KMS-11 (cell line): ENCODE results near the gene CCR6.

Experiments
- H2AFZ ChIP-seq: fragments of 200-600 bp; sonication (generic); 2 replicates; pipeline ENCODE4 v1.6.1; 2016; ENCODE audit warnings: antibody characterized with exemption, mixed run types, low read depth
- H3K27ac ChIP-seq: fragments of 200-600 bp; sonication (generic); 2 replicates; pipeline ENCODE4 v1.6.1; 2016; ENCODE audit warnings: mild to moderate bottlenecking, mixed run types
- H3K27me3 ChIP-seq: fragments of 200-600 bp; sonication (generic); 2 replicates; pipeline ENCODE4 v1.6.1; 2017; ENCODE audit warnings: mild to moderate bottlenecking, low read depth, mixed run types, moderate library complexity; ENCODE audit not compliant: insufficient read depth
- H3K36me3 ChIP-seq: fragments of 200-600 bp; sonication (generic); 2 replicates; pipeline ENCODE4 v1.6.1; 2017; ENCODE audit warnings: mild to moderate bottlenecking, mixed run types; ENCODE audit not compliant: insufficient read depth
- H3K4me1 ChIP-seq: fragments of 200-600 bp; sonication (generic); 2 replicates; pipeline ENCODE4 v1.6.1; 2016; ENCODE audit warnings: mild to moderate bottlenecking, low read depth, mixed run types; ENCODE audit not compliant: poor library complexity, severe bottlenecking
- H3K4me2 ChIP-seq: fragments of 200-600 bp; sonication (generic); 2 replicates; pipeline ENCODE4 v1.7.0; 2016; ENCODE audit warnings: mild to moderate bottlenecking, mixed run types
- H3K4me3 ChIP-seq: fragments of 200-600 bp; sonication (generic); IDR thresholded peaks from 2 replicates; pipeline ENCODE4 v1.6.1; 2017; ENCODE audit warnings: low read depth, low read length, mixed read lengths; ENCODE audit not compliant: insufficient read depth
- H3K79me2 ChIP-seq: fragments of 200-600 bp; sonication (generic); 2 replicates; pipeline ENCODE4 v1.6.1; 2016; ENCODE audit warnings: low read depth, mixed run types; ENCODE audit not compliant: insufficient read depth
- H3K9ac ChIP-seq: fragments of 200-600 bp; sonication (generic); 2 replicates; pipeline ENCODE4 v1.6.1; 2016; ENCODE audit warnings: mild to moderate bottlenecking, mixed run types
- H4K20me1 ChIP-seq: fragments of 200-600 bp; sonication (generic); 2 replicates; pipeline ENCODE4 v1.6.1; 2016; ENCODE audit warnings: mild to moderate bottlenecking, mixed run types; ENCODE audit not compliant: insufficient read depth
- CTCF ChIP-seq: fragments of 200-600 bp; sonication (generic); conservative IDR thresholded peaks from 2 replicates; pipeline ENCODE4 v1.6.1; 2017; ENCODE audit warnings: low read depth, mild to moderate bottlenecking, antibody characterized with exemption, low read length, moderate library complexity, mixed read lengths

CCR6 gene

GRCh38 chr6:167118006-167118405 is 4.9 kb upstream of the CCR6 start:
- H2AFZ ChIP-seq: no peak overlapping the region
- no peak overlapping the region for H3K4me3 ChIP-seq
- no peak for TF ChIP-seq CTCF
- no peak overlapping the region for H3K4me2 ChIP-seq
- H3K9ac ChIP-seq: no peak overlapping the region
- no peaks in the 10 kb centered on the region for H4K20me1 ChIP-seq
- no peak overlapping the region for H3K27ac ChIP-seq
- H3K4me1 ChIP-seq: no peaks in the 10 kb centered on the region
- H3K79me2 ChIP-seq: no peaks in the 10 kb centered on the region
- no peaks in the 10 kb centered on the region for H3K36me3 ChIP-seq
- H3K27me3 ChIP-seq: no peaks in the 10 kb centered on the region

DNA sequence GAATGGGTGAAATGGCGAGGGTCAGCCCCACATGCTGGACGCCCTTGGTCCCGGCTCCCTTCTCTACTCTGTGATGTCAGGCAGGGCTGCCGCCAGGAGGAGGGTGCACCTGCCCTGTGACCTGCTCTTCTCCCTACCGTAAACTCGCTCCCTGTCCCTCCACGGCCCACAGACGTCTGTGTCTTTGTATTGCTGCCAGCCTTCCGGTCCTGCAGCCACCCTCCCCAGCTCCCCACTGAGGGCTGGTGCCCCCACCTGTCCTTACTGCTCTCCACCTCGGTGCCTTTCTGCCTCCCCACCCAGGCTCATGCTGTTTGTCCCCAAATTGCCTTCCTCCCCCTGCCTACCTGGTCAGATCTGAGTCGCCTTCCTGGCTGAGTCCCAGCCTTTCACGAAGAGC is 4.1 kb upstream of the CCR6 start:
- Histone ChIP-seq H3K4me2 (no peak overlapping the region), H3K4me3 (no peak overlapping the region), H3K79me2 (no peaks in the 10 kb centered on the region), H4K20me1 (no peaks in the 10 kb centered on the region), H3K27ac (no peak overlapping the region), H2AFZ (no peak overlapping the region), H3K27me3 (no peaks in the 10 kb centered on the region), H3K4me1 (no peaks in the 10 kb centered on the region), H3K36me3 (no peaks in the 10 kb centered on the region), H3K9ac (no peak overlapping the region)
- TF ChIP-seq CTCF: no peak

DNA sequence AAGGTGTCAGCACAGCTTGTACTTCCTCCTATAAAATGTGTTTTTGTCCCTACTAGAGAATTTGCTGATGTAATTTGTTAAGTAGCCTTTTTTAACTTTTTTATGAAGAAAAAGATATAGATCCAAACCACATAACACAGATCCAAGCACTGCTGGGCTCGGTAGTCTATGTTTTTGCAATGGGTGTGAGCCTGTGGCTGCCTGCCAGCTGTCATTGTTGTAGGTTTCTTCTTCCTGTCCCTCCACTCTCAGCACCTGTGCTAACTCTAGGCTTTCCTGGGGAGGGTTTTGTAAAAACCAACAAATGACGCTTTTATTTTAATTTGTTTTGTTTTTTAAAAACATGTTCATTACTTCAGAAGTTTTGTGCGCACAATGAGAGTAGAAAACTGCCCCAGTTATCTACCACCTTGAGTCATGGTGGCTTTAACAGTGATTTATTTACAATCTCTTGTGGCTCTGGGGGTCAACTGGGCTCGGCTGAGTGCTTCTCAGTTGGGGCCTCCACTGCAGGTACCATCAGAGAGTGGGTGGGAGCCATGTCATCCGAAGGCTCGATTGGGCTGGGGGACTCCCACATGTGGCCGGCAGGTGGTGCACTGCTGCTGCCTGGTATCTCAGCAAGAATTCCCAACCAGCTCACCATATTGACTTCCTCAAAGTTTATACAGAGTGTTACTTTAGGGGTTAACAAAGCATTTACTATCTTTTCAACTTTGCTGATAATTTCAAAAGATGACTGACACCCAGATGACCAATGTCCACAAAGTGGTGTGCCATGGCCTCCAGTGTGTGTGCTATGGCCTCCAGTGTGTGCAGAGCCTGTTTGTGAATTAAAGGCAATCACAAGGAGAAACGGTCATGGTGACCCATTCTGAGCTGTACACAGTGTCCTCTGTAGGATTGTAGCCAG is 3.0 kb upstream of the CCR6 start:
- no peak for TF ChIP-seq CTCF
- Histone ChIP-seq H2AFZ (no peak overlapping the region), H3K27ac (no peak overlapping the region), H3K9ac (no peak overlapping the region), H3K4me2 (no peak overlapping the region), H4K20me1 (no peaks in the 10 kb centered on the region), H3K36me3 (no peaks in the 10 kb centered on the region), H3K27me3 (no peaks in the 10 kb centered on the region), H3K79me2 (no peaks in the 10 kb centered on the region), H3K4me3 (no peak overlapping the region), H3K4me1 (no peaks in the 10 kb centered on the region)

DNA sequence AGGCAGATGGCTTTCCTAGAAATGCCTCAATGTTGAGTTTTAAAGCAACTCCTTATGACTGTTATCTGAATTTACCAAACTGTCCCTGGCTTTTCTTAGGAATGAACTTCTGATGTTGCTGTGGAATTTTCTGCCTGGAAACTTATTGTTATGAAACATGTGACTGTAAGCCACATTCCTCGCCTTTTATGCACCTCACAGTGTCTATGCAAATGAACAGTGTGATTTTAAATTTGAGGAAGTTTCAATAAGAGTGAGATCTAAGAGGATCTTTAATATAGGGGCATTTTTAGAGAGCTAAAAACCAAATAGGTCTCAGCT is 2.4 kb upstream of the CCR6 start:
- H3K36me3 ChIP-seq: no peaks in the 10 kb centered on the region
- H3K27me3 ChIP-seq: no peaks in the 10 kb centered on the region
- TF ChIP-seq CTCF: no peak
- H3K4me3 ChIP-seq: no peak overlapping the region
- H3K79me2 ChIP-seq: no peaks in the 10 kb centered on the region
- no peak overlapping the region for H3K4me2 ChIP-seq
- H3K9ac ChIP-seq: no peak overlapping the region
- H2AFZ ChIP-seq: no peak overlapping the region
- no peaks in the 10 kb centered on the region for H3K4me1 ChIP-seq
- no peaks in the 10 kb centered on the region for H4K20me1 ChIP-seq
- no peak overlapping the region for H3K27ac ChIP-seq
